DMS53 treated with DMSO at 0.1 percent for 48 hours (cell line): Measurements from ENCODE around the gene RABGAP1L.

Experiments used
- DNase-seq: peaks from one replicate; lab custom pipeline; 2025; ENCODE audit not compliant: unreplicated experiment; lab: John Stamatoyannopoulos, UW

Gene RABGAP1L

DNA sequence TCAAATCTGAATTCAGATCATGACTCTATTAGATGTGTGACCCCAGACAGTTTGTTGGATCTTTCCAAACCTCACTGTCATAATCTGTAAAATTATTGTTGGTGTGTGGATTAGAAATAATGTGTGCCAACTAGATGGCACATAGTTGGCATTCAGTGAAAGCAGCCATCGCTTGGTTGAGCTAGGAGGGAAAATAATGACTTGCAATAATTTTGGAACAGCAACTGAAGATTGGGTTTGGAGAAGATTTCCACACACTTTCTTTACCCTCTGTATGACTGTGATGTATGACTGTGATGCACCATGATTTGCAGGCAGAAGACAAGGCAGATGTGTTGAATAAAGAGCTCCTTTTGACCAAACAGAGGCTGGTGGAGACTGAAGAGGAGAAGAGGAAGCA is 816.4 kb downstream of the RABGAP1L start:
- DNase-seq = no peak

DNA sequence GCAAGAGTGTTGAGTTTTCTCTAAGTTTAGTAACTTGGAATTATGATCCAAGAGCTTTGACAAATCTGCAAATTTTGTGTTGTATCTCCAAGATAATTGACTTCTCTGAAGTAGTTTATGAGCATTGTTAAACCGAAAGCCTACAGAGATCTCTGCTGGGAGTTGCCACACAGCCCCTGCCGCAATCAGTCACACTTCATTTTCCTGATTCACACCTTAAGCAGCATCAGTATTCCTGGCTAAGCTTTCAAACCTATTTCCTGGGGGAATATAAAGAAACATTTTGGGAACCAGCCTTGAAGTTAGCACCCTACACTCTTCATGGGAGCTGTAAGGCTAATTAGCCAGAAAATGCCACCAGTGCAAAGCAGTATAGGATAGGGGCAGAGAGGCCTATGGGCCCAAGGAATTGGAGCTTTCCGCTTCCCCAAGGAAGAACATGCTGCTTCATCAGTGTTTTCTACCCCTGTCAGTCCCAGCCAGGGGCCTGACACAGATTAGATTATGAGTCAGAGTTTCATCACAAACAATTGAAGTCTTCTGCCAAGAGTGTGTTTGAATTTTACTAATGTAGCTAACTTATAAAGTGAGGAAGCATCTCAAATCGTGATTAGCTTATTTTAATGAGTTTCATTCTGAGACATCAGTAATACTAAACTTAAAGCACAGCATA is 817.3 kb downstream of the RABGAP1L start:
- DNase-seq = no peak

- DNase-seq = peak; percentile 9
Observed at GRCh38 chr1:174982971-174983689, 823.8 kb downstream of the RABGAP1L start.

- DNase-seq = no peak
Observed at GRCh38 chr1:174984952-174985351, 825.6 kb downstream of the RABGAP1L start.

DNA sequence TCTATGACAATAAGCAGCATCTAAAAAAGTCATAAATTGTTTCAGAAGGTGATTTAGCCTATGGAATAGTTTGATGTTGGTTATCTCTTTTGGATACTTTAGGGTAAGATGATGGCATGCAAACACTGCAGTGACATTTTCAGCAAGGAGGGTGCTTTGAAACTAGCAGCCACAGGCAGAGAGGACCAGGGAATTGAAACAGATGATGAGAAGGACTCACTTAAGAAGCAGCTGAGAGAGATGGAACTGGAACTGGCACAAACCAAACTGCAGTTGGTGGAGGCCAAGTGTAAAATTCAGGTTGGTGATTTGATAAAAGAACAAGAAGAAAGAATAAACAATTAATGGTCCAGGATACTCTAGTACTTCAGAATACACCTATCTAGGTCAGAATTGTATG is 829.2 kb downstream of the RABGAP1L start:
- no peak for DNase-seq

GRCh38 chr1:174988986-174989385 is 829.7 kb downstream of the RABGAP1L start:
- no peak for DNase-seq

DNA sequence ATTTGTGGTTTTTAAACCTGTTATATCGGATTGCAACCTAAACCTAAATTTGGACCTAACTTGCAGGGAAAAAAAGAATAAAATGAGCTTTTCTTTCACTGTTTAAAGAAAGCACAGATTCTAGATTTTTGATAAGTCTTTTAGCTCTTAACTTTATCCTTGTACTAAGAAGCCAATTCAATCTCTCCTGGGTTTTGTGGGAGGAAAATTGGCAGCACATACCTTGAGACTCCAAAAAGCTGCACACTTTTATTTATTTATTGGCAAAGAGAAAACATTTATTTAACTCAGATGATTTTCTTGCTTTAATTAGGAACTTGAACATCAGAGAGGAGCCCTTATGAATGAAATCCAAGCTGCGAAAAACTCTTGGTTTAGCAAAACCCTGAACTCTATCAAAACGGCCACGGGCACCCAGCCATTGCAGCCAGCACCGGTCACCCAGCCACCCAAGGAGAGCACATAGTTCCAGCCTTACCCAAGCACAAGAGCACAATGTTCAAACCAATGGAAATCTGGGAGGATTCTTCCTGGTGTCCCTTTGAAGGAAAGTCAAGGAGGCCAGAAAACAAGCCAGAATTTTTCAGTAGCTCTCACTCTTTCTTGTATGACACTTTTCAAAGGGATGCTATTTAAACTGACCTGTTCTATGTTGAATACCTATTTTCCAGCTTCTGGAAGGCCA is 830.4 kb downstream of the RABGAP1L start:
- no peak for DNase-seq

GRCh38 chr1:174990382-174990999 is 831.2 kb downstream of the RABGAP1L start:
- peak; percentile 80 for DNase-seq

DNA sequence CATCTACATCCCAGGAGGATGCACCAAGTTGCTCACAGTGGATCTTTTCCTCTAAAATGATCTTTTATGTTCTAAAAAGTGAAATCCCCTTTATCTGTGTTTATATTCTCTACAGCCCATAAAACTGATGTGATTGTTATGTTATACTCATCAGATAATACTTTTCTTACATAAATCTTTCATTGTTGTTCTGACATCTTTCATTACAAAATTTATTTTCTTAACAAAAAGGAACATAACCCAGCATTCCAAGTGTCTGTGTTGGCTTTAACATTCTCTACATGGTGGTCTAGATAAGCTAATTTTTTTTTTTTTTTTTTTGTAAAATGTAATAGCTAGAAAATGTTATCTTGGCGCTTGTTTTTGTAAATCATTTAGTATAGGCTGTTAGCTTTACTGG is 832.2 kb downstream of the RABGAP1L start:
- no peak for DNase-seq

DNA sequence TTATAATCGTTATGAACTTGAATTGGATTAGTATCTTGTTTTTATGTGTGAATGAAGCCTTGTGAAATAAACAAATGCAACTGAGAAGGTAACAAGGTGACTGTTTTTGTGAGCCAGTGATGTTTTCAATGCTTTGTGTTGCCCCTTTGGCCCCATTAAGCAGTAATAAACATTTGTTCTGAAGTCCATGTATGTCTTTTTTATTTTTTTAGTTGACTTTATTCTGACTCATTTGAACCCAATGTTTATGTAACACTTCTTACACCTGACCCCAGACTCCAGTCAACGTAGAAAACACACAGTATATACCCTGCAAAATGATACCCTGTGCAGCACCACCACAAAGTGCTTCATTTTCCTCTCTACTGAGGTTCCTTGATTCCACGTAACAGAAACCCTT is 835.8 kb downstream of the RABGAP1L start:
- DNase-seq = no peak

DNA sequence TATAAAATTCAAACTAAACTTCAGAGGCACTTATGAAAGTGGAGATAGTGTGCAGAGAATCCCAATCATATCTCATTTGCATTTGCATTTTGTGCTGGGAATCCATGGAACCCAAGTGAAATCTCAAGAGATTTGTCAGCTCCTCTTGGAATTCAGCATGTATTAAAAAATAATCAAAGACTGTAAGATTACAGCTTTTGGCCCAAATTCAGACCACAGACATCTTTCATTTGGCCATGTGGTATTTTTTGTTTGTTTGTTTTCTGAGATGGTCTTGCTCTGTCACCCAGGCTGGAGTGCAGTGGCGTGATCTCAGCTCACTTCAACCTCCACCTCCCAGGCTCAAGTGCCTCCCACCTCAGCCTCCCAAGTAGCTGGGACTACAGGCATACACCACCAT is 836.6 kb downstream of the RABGAP1L start:
- no peak for DNase-seq

GRCh38 chr1:174996476-174996875 is 837.2 kb downstream of the RABGAP1L start:
- DNase-seq = no peak

DNA sequence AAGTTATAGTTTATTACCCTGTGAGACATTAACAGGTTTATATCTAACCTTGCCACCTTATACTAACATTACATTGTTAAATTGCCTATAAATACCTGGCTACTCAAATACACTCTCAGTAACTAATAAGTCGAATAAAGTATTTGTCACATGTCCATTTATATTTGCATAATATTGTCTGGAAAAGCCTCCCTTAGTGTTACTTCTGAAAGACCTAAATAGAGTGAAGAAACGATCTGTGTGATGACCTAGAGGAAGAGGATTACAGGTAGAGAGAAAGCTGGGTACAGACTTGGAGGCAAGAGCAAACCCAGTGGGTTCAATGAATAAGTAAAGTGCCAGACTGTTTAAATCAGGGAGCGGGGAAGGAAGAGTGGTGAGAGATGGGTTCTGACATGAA is 837.7 kb downstream of the RABGAP1L start:
- DNase-seq = no peak

GRCh38 chr1:174998569-174999215 is 839.4 kb downstream of the RABGAP1L start:
- DNase-seq = peak; percentile 76

DNA sequence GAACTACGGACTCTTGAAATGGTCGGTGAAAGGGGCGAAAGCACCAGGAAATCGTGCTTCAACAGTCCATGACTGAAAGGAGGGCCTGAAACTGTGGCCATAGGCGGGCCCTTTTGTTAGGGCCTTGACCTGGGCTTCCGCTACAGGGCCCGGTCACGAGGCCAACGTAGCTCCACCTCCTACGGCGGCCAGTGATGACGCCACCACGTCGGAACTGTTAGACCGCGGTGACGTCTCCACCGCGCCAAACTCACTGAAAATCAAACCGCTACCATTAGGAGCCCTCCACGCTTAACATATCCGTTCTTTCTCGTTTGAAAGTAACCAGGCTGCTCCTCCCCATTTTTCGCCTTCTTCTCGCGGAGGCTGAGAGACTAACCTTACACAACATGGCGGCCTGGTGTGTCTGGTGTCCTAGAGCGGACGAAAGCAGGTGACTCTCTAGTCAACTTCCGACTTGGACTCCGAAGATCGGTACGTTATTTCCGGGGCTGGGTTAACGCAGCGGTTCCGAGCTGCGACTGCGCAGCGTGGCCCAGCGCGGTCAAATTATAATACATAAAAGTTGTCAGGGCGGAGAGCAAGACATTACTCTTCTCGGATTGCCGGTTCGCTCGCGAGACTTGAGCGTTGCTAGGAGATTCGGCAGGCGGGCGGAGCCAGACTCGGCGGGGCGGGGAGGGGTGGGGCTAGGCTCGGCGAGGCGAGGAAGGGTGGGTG is 840.1 kb downstream of the RABGAP1L start:
- DNase-seq = peak; percentile 97

DNA sequence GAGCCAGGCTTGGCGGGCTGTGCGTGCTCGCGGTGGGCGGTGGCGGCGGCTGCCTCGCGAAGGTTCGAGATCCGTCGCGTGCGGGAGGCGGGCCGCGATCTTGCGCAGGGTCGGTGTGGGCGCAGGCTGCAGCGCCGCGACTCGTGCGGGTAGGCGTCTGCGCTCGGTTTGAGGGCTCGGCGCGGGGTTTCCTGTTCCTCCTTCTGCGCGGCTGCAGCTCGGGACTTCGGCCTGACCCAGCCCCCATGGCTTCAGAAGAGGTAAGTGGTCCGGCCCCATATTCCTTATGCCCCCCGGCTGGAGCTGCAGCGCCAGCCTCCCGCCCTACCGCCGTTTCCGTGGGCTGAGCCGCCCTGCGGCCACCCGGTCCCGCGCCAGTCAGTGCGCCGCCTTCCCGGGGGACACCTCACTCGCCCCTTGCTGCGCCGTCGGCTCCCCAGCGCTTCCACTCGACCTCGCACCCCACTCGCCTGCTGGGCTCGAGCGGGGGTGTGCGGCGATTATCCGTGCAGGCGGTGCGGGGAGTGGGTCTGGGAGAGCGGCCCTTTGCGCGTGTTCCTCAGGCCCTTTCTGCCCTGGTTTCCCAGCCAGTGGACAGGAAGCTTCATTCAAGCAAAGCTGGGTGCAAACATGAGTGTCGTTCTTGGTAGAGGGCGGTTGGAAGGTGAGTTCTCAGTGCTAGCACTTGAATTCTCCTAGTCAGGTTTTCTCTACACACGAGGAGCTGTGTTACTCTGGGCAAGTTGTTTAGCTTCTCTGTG is 840.8 kb downstream of the RABGAP1L start, which contains the start of gene CACYBP:
TSS of gene CACYBP (plus strand) at position 12 of the 761 bp plus-strand sequence. CDS start at position 246, 234 bp downstream.
- peak; percentile 25 for DNase-seq

GRCh38 chr1:175000697-175001187 is 841.4 kb downstream of the RABGAP1L start:
- peak; percentile 25 for DNase-seq

DNA sequence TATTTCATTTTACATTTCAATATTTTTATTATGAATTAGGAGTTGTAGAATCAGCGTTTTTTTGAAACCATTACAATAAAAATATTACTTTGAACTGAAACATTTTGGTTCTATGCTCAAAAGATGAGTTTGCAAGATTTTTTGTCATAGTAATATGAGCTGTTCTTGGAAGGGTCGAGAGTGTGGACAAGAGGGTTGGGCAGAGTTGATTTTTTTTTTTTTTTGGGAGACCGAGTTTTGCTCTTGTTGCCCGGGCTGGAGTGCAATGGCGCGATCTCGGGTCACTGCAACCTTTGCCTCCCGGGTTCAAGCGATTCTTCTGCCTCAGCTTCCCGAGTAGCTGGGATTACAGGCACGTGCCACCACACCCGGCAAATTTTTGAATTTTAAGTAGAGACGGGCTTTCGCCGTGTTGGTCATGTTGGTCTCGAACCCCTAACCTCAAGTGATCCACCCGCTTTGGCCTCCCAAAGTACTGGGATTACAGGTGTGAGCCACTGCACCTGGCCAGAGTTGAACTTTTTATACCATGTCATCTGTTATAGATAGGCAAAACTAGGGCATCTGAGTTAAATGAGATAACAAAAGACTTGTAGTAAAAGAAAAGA is 843.7 kb downstream of the RABGAP1L start:
- no peak for DNase-seq

GRCh38 chr1:175003521-175003920 is 844.2 kb downstream of the RABGAP1L start:
- DNase-seq = no peak
